Activated CD4-positive, alpha-beta T cell treated with anti-CD3 and anti-CD28 coated beads for 36 hours (primary cell): ENCODE data around the gene FYB1. TPM values are rescaled to one million over a fixed set of nuclear protein-coding genes. Genes with fewer than 3 reads are reported as not detected.

ENCODE experiments used
- ATAC-seq: fragments of 200-7000 bp; cut with Tn5 transposase; one replicate; pipeline ENCODE4 v1.10.0; 2021; ENCODE audit warnings: mild to moderate bottlenecking, moderate library complexity
- CTCF ChIA-PET: fragments of 350-600 bp; sonication (Branson Sonifier 250); formaldehyde crosslinking; loops from one replicate; lab custom pipeline; 2021; ENCODE audit warnings: antibody characterized with exemption; lab: Charles Lee
- POLR2A ChIA-PET: fragments of 350-600 bp; sonication (Branson Sonifier 250); formaldehyde crosslinking; loops from one replicate; lab custom pipeline; 2021; ENCODE audit warnings: antibody characterized with exemption, inconsistent platforms; lab: Charles Lee
- DNase-seq: peaks from one replicate; pipeline ENCODE4 v3.0.0-alpha.2; 2020
- H3K27ac Mint-ChIP-seq: one replicate; pipeline ENCODE4 v1.8.0; 2021; ENCODE audit warnings: mixed read lengths
- H3K27me3 Mint-ChIP-seq: one replicate; pipeline ENCODE4 v1.8.0; 2021; ENCODE audit warnings: mixed read lengths
- H3K36me3 Mint-ChIP-seq: one replicate; pipeline ENCODE4 v1.8.0; 2021; ENCODE audit warnings: low read depth, mixed read lengths
- H3K4me1 Mint-ChIP-seq: one replicate; pipeline ENCODE4 v1.8.0; 2021; ENCODE audit warnings: mixed read lengths
- H3K4me3 Mint-ChIP-seq: one replicate; pipeline ENCODE4 v1.8.0; 2021; ENCODE audit warnings: mild to moderate bottlenecking, moderate library complexity, mixed read lengths
- H3K9me3 Mint-ChIP-seq: one replicate; pipeline ENCODE4 v1.8.0; 2021; ENCODE audit warnings: low read depth, mixed read lengths
- intact Hi-C, 2 experiments: fragments of 100-400 bp; cut with DNase I in 1 of 2; cut with micrococcal nuclease in 1 of 2; formaldehyde crosslinking; loops; one replicate each; pipeline versions ENCODE4 v1.14.2 to v1.15.1; 2022 to 2024; cut with DNase I, micrococcal nuclease
- total RNA-seq, 2 experiments: library from RNA; stranded (reverse); gene quantifications; one replicate each; pipeline ENCODE4 v1.2.3, GENCODE V29; 2021

Gene FYB1
- total RNA-seq, 2 experiments from 2014 or later: 109 to 171 TPM

- no peaks in the 10 kb centered on the region for H3K9me3 Mint-ChIP-seq
- ATAC-seq (peak; percentile 68), DNase-seq (peak; percentile 82)
- peak overlapping the region; percentile 81 for H3K4me3 Mint-ChIP-seq
- H3K36me3 Mint-ChIP-seq: peaks cover 30% of the 10 kb centered on the region
- no peaks in the 10 kb centered on the region for H3K27me3 Mint-ChIP-seq
- peak overlapping the region; percentile 49 for H3K27ac Mint-ChIP-seq
- intact Hi-C loops: loop anchor here in 1 of 2 experiments (10.0 kb wide), 1 partner anchor 1637 kb away; the partner anchor contains the start of gene RPL37
- POLR2A ChIA-PET: interaction anchor here (0.6 kb wide), 1 partner anchor 51 kb away, joined by 5 read pairs; no protein-coding TSS in a partner anchor
- CTCF ChIA-PET: interaction anchor here (1.1 to 1.3 kb wide), 2 partner anchors 20 to 41 kb away, joined by 4 to 9 read pairs; no protein-coding TSS in a partner anchor
- peaks cover 46% of the 10 kb centered on the region for H3K4me1 Mint-ChIP-seq
These were observed 21.8 kb downstream of the FYB1 start for GRCh38 chr5:39197556-39197955.

- Mint-ChIP-seq H3K4me3 (peak overlapping the region; percentile 72), H3K9me3 (no peaks in the 10 kb centered on the region), H3K4me1 (peaks cover 67% of the 10 kb centered on the region), H3K27ac (peak overlapping the region; percentile 96), H3K27me3 (no peaks in the 10 kb centered on the region), H3K36me3 (peaks cover 20% of the 10 kb centered on the region)
- ATAC-seq (peak; percentile 16), DNase-seq (no peak)
- intact Hi-C loops: loop anchor here in 1 of 2 experiments (2.0 to 10.0 kb wide), 2 partner anchors 13 to 1639 kb away; partner anchors contain the start of gene RPL37
- POLR2A ChIA-PET: interaction anchor here (0.6 to 1.5 kb wide), 2 partner anchors 21 to 39 kb away, joined by 4 to 5 read pairs; no protein-coding TSS in a partner anchor
- CTCF ChIA-PET: interaction anchor here (0.6 to 3.8 kb wide), 14 partner anchors 8 to 180 kb away, joined by 3 to 19 read pairs (median 4); no protein-coding TSS in a partner anchor
These were observed 24.1 kb downstream of the FYB1 start for GRCh38 chr5:39195198-39195826.

GRCh38 chr5:39194466-39195136 lies 24.8 kb downstream of the FYB1 start:
- Mint-ChIP-seq H3K27ac (peak overlapping the region; percentile 96), H3K4me1 (peaks cover 74% of the 10 kb centered on the region), H3K27me3 (no peaks in the 10 kb centered on the region), H3K4me3 (peak overlapping the region; percentile 72), H3K36me3 (peaks cover 14% of the 10 kb centered on the region), H3K9me3 (no peaks in the 10 kb centered on the region)
- DNase-seq: peak; percentile 52
- peak; percentile 24 for ATAC-seq
- CTCF ChIA-PET: interaction anchor here (0.9 to 3.8 kb wide), 7 partner anchors 8 to 53 kb away, joined by 3 to 19 read pairs (median 8); no protein-coding TSS in a partner anchor
- POLR2A ChIA-PET: interaction anchor here (0.6 to 1.5 kb wide), 2 partner anchors 22 to 37 kb away, joined by 5 read pairs; no protein-coding TSS in a partner anchor
- intact Hi-C loops: loop anchor here in 1 of 2 experiments (2.0 to 10.0 kb wide), 3 partner anchors 14 to 1640 kb away; partner anchors contain the start of gene RPL37

DNA sequence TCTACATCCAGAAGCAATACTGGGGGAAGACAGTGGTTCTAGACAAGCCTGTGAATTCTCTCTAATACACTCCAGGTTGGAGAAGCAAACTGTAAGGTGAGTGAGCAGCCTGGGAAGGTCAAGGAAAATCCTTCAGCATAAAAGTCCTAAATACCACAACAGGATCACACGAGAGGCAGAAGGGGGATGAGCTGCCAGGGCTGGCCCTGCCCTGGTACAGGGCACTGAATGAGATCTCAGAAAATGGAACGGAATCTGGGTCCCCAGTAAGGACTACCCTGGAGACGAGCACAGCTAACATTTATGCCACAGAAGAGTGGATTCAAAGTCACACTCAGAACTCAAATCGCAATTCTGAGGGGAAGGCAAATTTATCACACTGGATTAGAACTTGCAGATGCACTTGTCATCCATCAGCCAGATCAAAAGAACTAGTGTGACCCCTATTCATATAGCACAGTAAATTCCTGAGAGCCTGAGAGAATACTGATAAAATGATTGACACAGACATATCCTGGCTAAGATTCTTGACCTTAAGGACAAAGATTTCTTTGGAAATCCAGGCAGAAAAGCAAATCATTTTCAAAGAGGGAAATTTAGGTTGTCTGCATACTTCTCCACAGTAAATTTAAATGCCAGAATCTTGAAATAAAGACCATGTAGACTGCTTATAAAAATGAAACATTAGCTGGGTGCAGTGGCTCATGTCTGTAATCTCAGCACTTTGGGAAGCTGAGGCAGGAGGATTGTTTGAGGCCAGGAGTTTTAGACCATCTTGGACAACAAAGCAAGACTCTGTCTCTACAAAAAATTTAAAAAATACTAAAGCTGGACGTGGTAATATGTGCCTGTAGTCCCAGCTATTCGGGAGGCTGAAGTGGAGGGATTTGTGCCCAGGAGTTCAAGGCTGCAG lies 25.6 kb downstream of the FYB1 start:
- intact Hi-C loops: loop anchor here in 1 of 2 experiments (2.0 to 10.0 kb wide), 3 partner anchors 15 to 1641 kb away; partner anchors contain the start of gene RPL37

DNA sequence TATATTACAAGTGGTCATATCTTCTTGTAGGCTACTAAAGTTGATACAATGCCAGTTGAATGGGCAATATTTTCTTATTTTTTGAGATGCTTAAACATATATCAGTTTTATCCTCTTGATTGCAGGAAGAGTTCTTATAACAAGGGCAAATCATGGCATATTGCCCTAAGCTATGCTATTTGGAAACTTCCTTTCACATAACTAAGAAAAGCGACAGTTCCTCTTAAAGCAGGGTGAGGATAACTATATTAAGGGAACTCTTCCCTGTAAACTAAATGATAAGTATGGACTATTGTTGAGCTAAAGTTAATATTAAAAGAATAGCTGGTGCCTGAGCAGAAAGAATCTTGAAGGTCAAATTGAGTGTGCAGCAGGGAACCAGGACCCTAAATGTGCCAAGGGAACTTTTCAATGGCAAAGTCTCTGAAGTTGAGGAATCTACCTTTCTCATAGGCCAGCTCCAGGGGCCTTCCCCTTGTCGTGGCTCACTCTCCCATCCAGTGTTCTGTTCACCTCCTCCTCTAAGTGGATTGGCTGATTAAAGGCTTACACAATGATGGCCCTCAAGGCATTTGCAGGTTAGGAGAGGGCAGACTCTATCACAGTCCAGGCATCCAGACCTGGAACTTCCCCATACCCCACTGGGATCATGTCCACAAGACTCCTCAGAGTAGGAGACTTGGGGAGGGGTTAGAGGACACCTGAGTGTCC lies 26.8 kb downstream of the FYB1 start:
- Mint-ChIP-seq H3K4me3 (peak overlapping the region; percentile 72), H3K27ac (peak overlapping the region; percentile 96), H3K9me3 (no peaks in the 10 kb centered on the region), H3K4me1 (peaks cover 93% of the 10 kb centered on the region), H3K27me3 (no peaks in the 10 kb centered on the region), H3K36me3 (peaks cover 14% of the 10 kb centered on the region)
- ChIA-PET POLR2A (interaction anchor here (0.6 to 1.0 kb wide), 2 partner anchors 8 to 35 kb away, joined by 3 read pairs; no protein-coding TSS in a partner anchor), CTCF (interaction anchor here (1.0 to 4.3 kb wide), 9 partner anchors 9 to 91 kb away, joined by 4 to 22 read pairs (median 6); no protein-coding TSS in a partner anchor)
- DNase-seq (no peak), ATAC-seq (peak; percentile 14)
- intact Hi-C loops: loop anchor here in 1 of 2 experiments (5.0 to 10.0 kb wide), 2 partner anchors 200 to 1642 kb away; partner anchors contain the start of gene RPL37

More for the DNA sequence above, 25.6 kb downstream of the FYB1 start:
- ChIA-PET POLR2A (interaction anchor here (0.6 kb wide), 1 partner anchor 37 kb away, joined by 5 read pairs; no protein-coding TSS in a partner anchor), CTCF (interaction anchor here (0.8 to 3.8 kb wide), 12 partner anchors 8 to 51 kb away, joined by 3 to 22 read pairs (median 4); no protein-coding TSS in a partner anchor)
- no peaks in the 10 kb centered on the region for H3K9me3 Mint-ChIP-seq
- peak overlapping the region; percentile 96 for H3K27ac Mint-ChIP-seq
- ATAC-seq (no peak), DNase-seq (no peak)
- peaks cover 82% of the 10 kb centered on the region for H3K4me1 Mint-ChIP-seq
- peak overlapping the region; percentile 72 for H3K4me3 Mint-ChIP-seq
- no peaks in the 10 kb centered on the region for H3K27me3 Mint-ChIP-seq
- H3K36me3 Mint-ChIP-seq: peaks cover 14% of the 10 kb centered on the region

DNA sequence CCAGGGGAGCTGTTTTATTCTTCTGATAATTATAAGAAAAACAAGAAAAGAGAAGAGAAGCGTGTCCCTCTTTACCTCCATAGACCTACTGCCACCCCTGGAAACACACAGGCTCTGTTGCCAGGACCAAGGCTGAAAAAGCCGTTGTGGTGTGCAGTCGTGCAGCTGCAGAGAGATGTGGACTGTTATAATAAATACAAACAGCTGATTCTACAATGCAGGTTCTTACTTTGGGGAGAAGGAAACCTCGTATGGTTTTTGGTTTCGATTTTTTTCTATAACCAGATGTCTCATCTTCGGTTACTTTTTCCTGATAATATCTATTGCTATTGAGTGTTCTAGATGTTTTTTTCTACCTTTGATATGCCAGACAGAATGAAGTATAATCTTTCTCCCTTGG lies 28.1 kb downstream of the FYB1 start:
- Mint-ChIP-seq H3K36me3 (peaks cover 11% of the 10 kb centered on the region), H3K27me3 (no peaks in the 10 kb centered on the region), H3K4me3 (peak overlapping the region; percentile 59), H3K27ac (peak overlapping the region; percentile 86), H3K9me3 (no peaks in the 10 kb centered on the region), H3K4me1 (peaks cover 93% of the 10 kb centered on the region)
- ATAC-seq: peak; percentile 5
- intact Hi-C loops: loop anchor here in 1 of 2 experiments (5.0 to 10.0 kb wide), 2 partner anchors 199 to 1644 kb away; partner anchors contain the start of gene RPL37
- no peak for DNase-seq
- ChIA-PET CTCF (interaction anchor here (1.0 to 4.3 kb wide), 6 partner anchors 10 to 1210 kb away, joined by 3 to 22 read pairs (median 6); no protein-coding TSS in a partner anchor), POLR2A (no interaction called here)

DNA sequence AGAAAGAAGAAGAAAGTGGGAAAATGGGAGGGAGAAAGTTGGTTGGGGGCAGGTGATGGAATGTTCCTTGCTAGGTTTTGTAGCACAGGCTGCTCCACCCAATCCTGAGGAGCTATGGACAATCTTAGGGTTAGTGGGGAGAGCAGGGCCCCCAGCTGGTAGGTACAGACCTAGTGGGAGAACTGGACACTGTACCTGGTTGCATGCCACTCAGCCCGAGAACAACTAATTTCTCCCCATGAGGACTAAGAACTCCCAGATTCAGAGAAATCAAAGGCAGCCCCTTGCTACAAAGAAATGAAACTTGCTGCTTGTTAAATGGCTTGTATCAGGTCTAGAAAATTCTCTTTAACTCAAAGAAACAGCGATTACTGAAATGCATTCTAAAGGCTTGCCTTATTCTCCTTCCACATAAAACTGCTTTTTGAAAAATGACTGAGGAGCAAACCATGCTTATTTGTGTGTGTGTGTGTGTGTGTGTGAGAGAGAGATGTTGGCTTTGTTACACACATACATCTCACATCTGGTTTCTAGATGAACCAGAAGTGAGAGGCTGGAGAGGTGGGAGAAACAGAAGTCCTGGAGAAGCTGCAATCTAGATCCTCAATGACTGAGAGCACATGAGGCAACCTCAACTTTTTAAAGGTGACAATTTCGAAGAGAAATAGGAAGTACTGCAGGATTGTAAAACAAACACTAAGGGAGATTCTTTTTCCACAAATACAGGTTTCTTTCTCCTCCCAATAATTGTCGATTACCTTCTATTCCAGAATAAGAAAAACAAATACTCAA lies 28.9 kb downstream of the FYB1 start:
- POLR2A ChIA-PET: no interaction called here
- no peak for DNase-seq
- peaks cover 11% of the 10 kb centered on the region for H3K36me3 Mint-ChIP-seq
- peak overlapping the region; percentile 86 for H3K27ac Mint-ChIP-seq
- CTCF ChIA-PET: interaction anchor here (1.0 to 4.9 kb wide), 12 partner anchors 10 to 118 kb away, joined by 3 to 22 read pairs (median 4); no protein-coding TSS in a partner anchor
- ATAC-seq: no peak
- no peaks in the 10 kb centered on the region for H3K9me3 Mint-ChIP-seq
- peak overlapping the region; percentile 59 for H3K4me3 Mint-ChIP-seq
- H3K27me3 Mint-ChIP-seq: no peaks in the 10 kb centered on the region
- intact Hi-C loops: loop anchor here in 1 of 2 experiments (5.0 to 10.0 kb wide), 2 partner anchors 198 to 1644 kb away; partner anchors contain the start of gene RPL37
- peaks cover 94% of the 10 kb centered on the region for H3K4me1 Mint-ChIP-seq

DNA sequence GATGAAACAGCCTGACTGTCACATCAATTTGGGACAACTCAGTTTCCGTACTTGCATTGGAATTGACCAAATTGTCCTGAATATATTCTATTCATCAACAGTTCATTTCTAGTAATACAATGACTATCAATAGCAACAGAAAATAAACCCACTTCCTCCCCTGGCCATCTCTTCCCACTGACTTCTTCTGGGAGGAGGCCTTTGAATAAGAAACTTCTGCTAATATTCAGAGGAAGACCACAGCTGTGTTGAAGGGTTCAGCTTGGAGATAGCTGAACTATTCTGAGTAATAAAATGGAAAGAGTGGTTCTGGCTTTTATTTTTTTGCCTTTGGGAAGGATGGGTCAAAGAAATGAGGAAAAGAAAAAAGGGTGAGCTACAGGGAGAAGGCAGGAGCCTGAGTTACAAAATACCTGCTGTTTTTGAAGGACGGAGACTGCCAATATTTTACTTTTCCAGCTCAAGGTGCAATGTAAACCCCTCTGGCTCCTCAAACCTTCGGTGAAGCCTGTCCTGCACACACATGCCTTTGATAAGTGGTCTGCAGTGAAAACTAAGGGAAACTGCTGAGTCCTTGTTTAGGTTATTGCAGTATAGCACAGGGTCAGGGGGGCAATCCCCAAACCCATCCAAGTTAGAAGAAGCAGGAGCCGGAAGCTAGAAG lies 29.9 kb downstream of the FYB1 start:
- intact Hi-C loops: loop anchor here in 1 of 2 experiments (1.0 kb wide), 1 partner anchor 11 kb away; no protein-coding TSS in a partner anchor
- Mint-ChIP-seq H3K27me3 (no peaks in the 10 kb centered on the region), H3K36me3 (peaks cover 3% of the 10 kb centered on the region), H3K4me1 (peaks cover 93% of the 10 kb centered on the region), H3K27ac (peak overlapping the region; percentile 92), H3K4me3 (peak overlapping the region; percentile 59), H3K9me3 (no peaks in the 10 kb centered on the region)
- DNase-seq: no peak
- ChIA-PET POLR2A (interaction anchor here (0.7 to 0.9 kb wide), 2 partner anchors 11 to 12 kb away, joined by 3 to 10 read pairs; no protein-coding TSS in a partner anchor), CTCF (interaction anchor here (0.7 to 5.2 kb wide), 15 partner anchors 9 to 117 kb away, joined by 3 to 31 read pairs (median 4); no protein-coding TSS in a partner anchor)
- no peak for ATAC-seq
